SK-N-MC (cell line): ENCODE measurements around the gene MSANTD3.

Experiments
- EZH2 ChIP-seq: fragments of 200-600 bp; sonication (generic); IDR thresholded peaks from one replicate; pipeline ENCODE4 v1.6.1; 2017; ENCODE audit warnings: antibody characterized with exemption
- FOXP2 ChIP-seq: optimal IDR thresholded peaks from 2 replicates; pipeline ENCODE3; 2011; ENCODE audit warnings: mild to moderate bottlenecking, moderate library complexity; ENCODE audit not compliant: insufficient read depth; ENCODE audit errors: extremely low read length, control extremely low read depth
- POLR2AphosphoS5 ChIP-seq: IDR thresholded peaks from 2 replicates; pipeline ENCODE4 v1.6.1; 2012; ENCODE audit warnings: mild to moderate bottlenecking, low read depth, low read length, borderline replicate concordance

- TF ChIP-seq POLR2AphosphoS5 (no peak), EZH2 (no peak), FOXP2 (no peak)
These were observed 25.9 kb upstream of the MSANTD3 start for GRCh38 chr9:100401042-100401441.
